Activated CD4-positive, alpha-beta T cell treated with anti-CD3 and anti-CD28 coated beads for 48 hours (primary cell): ENCODE results near the gene TIMM10B.
"Not testable (repeated sequence)": the region's sequence is repeated elsewhere in the genome, so short reads cannot be mapped to it uniquely, and the experiment has no call there.

ENCODE experiments used
- DNase-seq: peaks from one replicate; pipeline ENCODE4 v3.0.0-alpha.2; 2020

Gene TIMM10B

GRCh38 chr11:6520265-6520664 lies 39.0 kb downstream of the TIMM10B start:
- DNase-seq = no peak

DNA sequence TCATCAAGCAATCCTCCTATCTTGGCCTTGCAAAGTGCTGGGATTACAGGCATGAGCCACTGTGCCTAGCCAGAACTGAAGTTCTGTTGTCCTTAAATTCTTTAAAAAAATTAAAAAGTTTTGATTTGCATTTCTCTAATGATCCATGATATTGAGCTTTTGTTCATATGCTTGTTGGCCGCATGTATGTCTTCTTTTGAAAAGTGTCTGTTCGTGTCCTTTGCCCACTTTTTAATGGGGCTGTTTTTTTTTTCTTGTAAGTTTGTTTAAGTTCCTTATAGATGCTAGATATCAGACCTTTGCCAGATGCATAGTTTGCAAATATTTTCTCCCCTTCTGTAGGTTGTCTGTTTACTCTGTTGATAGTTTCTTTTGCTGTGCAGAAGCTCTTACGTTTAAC lies 40.6 kb downstream of the TIMM10B start:
- DNase-seq = not testable (repeated sequence)

DNA sequence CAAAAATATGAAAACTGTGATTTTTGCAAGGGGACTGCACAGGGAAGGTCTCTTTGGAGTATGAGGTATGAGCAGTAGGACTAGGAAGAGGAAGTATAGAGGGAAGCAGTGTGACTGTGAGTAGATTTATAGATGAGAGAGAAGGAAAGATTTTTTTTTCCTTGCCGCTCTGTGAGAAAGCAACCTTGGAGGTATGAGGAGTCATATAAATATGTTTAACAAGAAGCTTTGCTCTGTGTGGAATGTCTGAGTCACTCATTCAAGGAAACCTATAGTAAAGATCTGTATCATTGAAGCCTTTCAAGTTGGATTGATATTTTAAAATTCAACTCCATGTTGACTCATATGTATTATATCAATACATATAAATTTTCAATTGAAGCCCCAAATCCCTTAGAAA lies 42.0 kb downstream of the TIMM10B start:
- no peak for DNase-seq

- no peak for DNase-seq
Observed at GRCh38 chr11:6526411-6527135, 45.3 kb downstream of the TIMM10B start.

GRCh38 chr11:6529266-6529665 lies 48.0 kb downstream of the TIMM10B start:
- DNase-seq = no peak

- DNase-seq = no peak
Observed at GRCh38 chr11:6530848-6531247, 49.5 kb downstream of the TIMM10B start.

GRCh38 chr11:6531267-6531752 lies 50.0 kb downstream of the TIMM10B start:
- no peak for DNase-seq
